AG09309 (cell line): ENCODE data around the gene PRDX5.
A peak's percentile ranks its signal among the peaks of the same experiment; 100 is the strongest.

Source experiments
- DNase-seq: peaks from one replicate; pipeline ENCODE4 v3.0.0-alpha.2; 2010; ENCODE audit warnings: low read depth
- H3K4me3 ChIP-seq: 2 replicates; pipeline ENCODE4 v1.5.1; 2011; ENCODE audit warnings: mild to moderate bottlenecking, low read depth, low read length, moderate library complexity; ENCODE audit not compliant: control insufficient read depth
- CTCF ChIP-seq: IDR thresholded peaks from 2 replicates; pipeline ENCODE4 v1.5.1; 2011; ENCODE audit warnings: mild to moderate bottlenecking, low read depth, low read length, inconsistent platforms; ENCODE audit not compliant: insufficient read depth, control insufficient read depth; ENCODE audit errors: missing control alignments

The PRDX5 gene

GRCh38 chr11:64317961-64318765, at the start of gene PRDX5:
PRDX5 (plus strand) TSS chr11:64318121; CDS start chr11:64318216, 95 bp downstream.
- H3K4me3 ChIP-seq: peak within 1 kb of the TSS; percentile 62
- TF ChIP-seq CTCF: no peak
- peak; percentile 83 for DNase-seq

- no peak for TF ChIP-seq CTCF
- no peak for DNase-seq
- H3K4me3 ChIP-seq: peak overlapping the region; percentile 60
Observed at GRCh38 chr11:64268893-64269539, 48.9 kb upstream of the PRDX5 start.

- peak; percentile 100 for DNase-seq
- no peak for TF ChIP-seq CTCF
- peak overlapping the region; percentile 61 for H3K4me3 ChIP-seq
Observed at GRCh38 chr11:64269540-64270220, 48.2 kb upstream of the PRDX5 start.

- no peak for DNase-seq
- no peak overlapping the region for H3K4me3 ChIP-seq
- TF ChIP-seq CTCF: no peak
Observed at GRCh38 chr11:64275031-64275800, 42.7 kb upstream of the PRDX5 start.

- DNase-seq: no peak
- no peak for TF ChIP-seq CTCF
- no peak overlapping the region for H3K4me3 ChIP-seq
Observed at GRCh38 chr11:64275841-64276240, 42.1 kb upstream of the PRDX5 start.
